Posterior cingulate gyrus (tissue), 11 donors: Measurements from ENCODE around the gene ZBTB44.
"Not testable (repeated sequence)": the region's sequence is repeated elsewhere in the genome, so short reads cannot be mapped to it uniquely, and the experiment has no call there.

Source experiments
- DNase-seq, 10 donors: peaks; one replicate each; pipeline versions ENCODE4 v3.0.0 to v3.0.0-alpha.2; 2020 to 2021; ENCODE audit warnings: mixed read lengths in 3 of 10
- intact Hi-C: fragments of 100-400 bp; cut with DNase I; formaldehyde crosslinking; loops from one replicate; pipeline ENCODE4 v1.15.1; 2023

The ZBTB44 gene

GRCh38 chr11:130251763-130252162 is 63.0 kb downstream of the ZBTB44 start:
- intact Hi-C loops, DNase-seq: not testable (repeated sequence)

GRCh38 chr11:130249929-130250328 is 64.8 kb downstream of the ZBTB44 start:
- intact Hi-C loops, DNase-seq: not testable (repeated sequence)

GRCh38 chr11:130249371-130249770 is 65.3 kb downstream of the ZBTB44 start:
- no peak for DNase-seq
- intact Hi-C loops = no loop called here

- intact Hi-C loops = no loop called here
- DNase-seq = no peak
Observed at GRCh38 chr11:130247319-130247718, 67.4 kb downstream of the ZBTB44 start.

- intact Hi-C loops = no loop called here
- no peak for DNase-seq
Observed at GRCh38 chr11:130246738-130247137, 68.0 kb downstream of the ZBTB44 start.

GRCh38 chr11:130246270-130246669 is 68.4 kb downstream of the ZBTB44 start:
- no peak for DNase-seq
- intact Hi-C loops = no loop called here

GRCh38 chr11:130245375-130245774 is 69.3 kb downstream of the ZBTB44 start:
- intact Hi-C loops, DNase-seq: not testable (repeated sequence)

GRCh38 chr11:130244848-130245247 is 69.9 kb downstream of the ZBTB44 start:
- DNase-seq = no peak
- intact Hi-C loops = no loop called here

- no peak for DNase-seq
- intact Hi-C loops = no loop called here
Observed at GRCh38 chr11:130243816-130244215, 70.9 kb downstream of the ZBTB44 start.

- intact Hi-C loops = no loop called here
- no peak for DNase-seq
Observed at GRCh38 chr11:130241713-130242112, 73.0 kb downstream of the ZBTB44 start.

- no peak for DNase-seq
- intact Hi-C loops = no loop called here
Observed at GRCh38 chr11:130237282-130238006, 77.3 kb downstream of the ZBTB44 start.

GRCh38 chr11:130234315-130234714 is 80.4 kb downstream of the ZBTB44 start:
- DNase-seq = no peak
- intact Hi-C loops = no loop called here

GRCh38 chr11:130233888-130234287 is 80.8 kb downstream of the ZBTB44 start:
- DNase-seq, intact Hi-C loops: not testable (repeated sequence)

GRCh38 chr11:130233486-130233885 is 81.2 kb downstream of the ZBTB44 start:
- intact Hi-C loops, DNase-seq: not testable (repeated sequence)

- DNase-seq = no peak
- intact Hi-C loops = no loop called here
Observed at GRCh38 chr11:130227373-130227772, 87.3 kb downstream of the ZBTB44 start.

GRCh38 chr11:130223291-130223971 is 91.3 kb downstream of the ZBTB44 start:
- no peak for DNase-seq
- intact Hi-C loops = no loop called here

GRCh38 chr11:130220311-130221035 is 94.2 kb downstream of the ZBTB44 start:
- intact Hi-C loops = no loop called here
- peak in 6 of 10 donors; percentile 26 to 92 (median 72) for DNase-seq

GRCh38 chr11:130219148-130219547 is 95.6 kb downstream of the ZBTB44 start:
- intact Hi-C loops = loop anchor here (10.0 kb wide), 2 partner anchors 96 to 156 kb away; partner anchors contain the start of gene ZBTB44
- DNase-seq = no peak

GRCh38 chr11:130218501-130219070 is 96.1 kb downstream of the ZBTB44 start:
- intact Hi-C loops = loop anchor here (10.0 kb wide), 2 partner anchors 96 to 156 kb away; partner anchors contain the start of gene ZBTB44
- no peak for DNase-seq

GRCh38 chr11:130217133-130218031 is 97.3 kb downstream of the ZBTB44 start:
- DNase-seq = peak in 2 of 10 donors; percentile 59 to 73
- intact Hi-C loops = loop anchor here (10.0 kb wide), 2 partner anchors 97 to 157 kb away; partner anchors contain the start of gene ZBTB44
